IMR-90 (cell line): ENCODE measurements around the gene ETFB. TPM values are rescaled to one million over a fixed set of nuclear protein-coding genes. Genes with fewer than 3 reads are reported as not detected.
A peak's percentile ranks its signal among the peaks of the same experiment; 100 is the strongest.

Experiments used
- ATAC-seq: fragments of 200-7000 bp; cut with Tn5 transposase; 2 replicates; pipeline ENCODE4 v1.9.1; 2020; ENCODE audit warnings: low read depth, mild to moderate bottlenecking, moderate library complexity
- BruUV-seq: library from RNA; stranded (reverse); fragments of 400-500 nt; replicated peaks from 2 replicates; lab custom pipeline; 2021; lab: Mats Ljungman, UMichigan
- CTCF ChIA-PET: fragments of 300-600 bp; formaldehyde crosslinking; extraction: SDS; loops from one replicate; lab custom pipeline; 2021; ENCODE audit warnings: antibody characterized with exemption; lab: Yijun Ruan, JAX
- POLR2A ChIA-PET: fragments of 300-600 bp; sonication (Branson Sonifier 250); formaldehyde crosslinking; loops from one replicate; lab custom pipeline; 2022; ENCODE audit warnings: antibody characterized with exemption; ENCODE audit not compliant: unreplicated experiment; lab: Charles Lee
- DNase-seq: peaks from one replicate; pipeline ENCODE4 v3.0.0; 2013
- H2AFZ ChIP-seq: replicated peaks from 2 replicates; pipeline ENCODE3; 2013; ENCODE audit warnings: low read length, mild to moderate bottlenecking; ENCODE audit not compliant: poor library complexity
- H2AK5ac ChIP-seq: 2 replicates; pipeline ENCODE4 v1.6.1; 2013; ENCODE audit warnings: low read depth, low read length, inconsistent platforms
- H2AK9ac ChIP-seq: replicated peaks from 2 replicates; pipeline ENCODE3; 2013; ENCODE audit warnings: mild to moderate bottlenecking, low read depth, low read length, moderate library complexity; ENCODE audit not compliant: poor library complexity
- H2BK120ac ChIP-seq: 2 replicates; pipeline ENCODE4 v1.6.1; 2013; ENCODE audit warnings: low read depth, low read length, inconsistent platforms
- H2BK15ac ChIP-seq: 3 replicates; pipeline ENCODE4 v1.6.1; 2013; ENCODE audit warnings: low read depth, low read length, inconsistent platforms
- H2BK20ac ChIP-seq: 2 replicates; pipeline ENCODE4 v1.6.1; 2013; ENCODE audit warnings: low read depth, mild to moderate bottlenecking, inconsistent platforms, low read length, moderate library complexity
- H2BK5ac ChIP-seq: 2 replicates; pipeline ENCODE4 v1.6.1; 2013; ENCODE audit warnings: mild to moderate bottlenecking, low read depth, low read length, inconsistent platforms; ENCODE audit not compliant: poor library complexity, severe bottlenecking
- H3K14ac ChIP-seq: replicated peaks from 2 replicates; pipeline ENCODE4 v1.6.1; 2013; ENCODE audit warnings: low read depth, low read length, inconsistent platforms
- H3K18ac ChIP-seq: 2 replicates; pipeline ENCODE4 v1.6.1; 2013; ENCODE audit warnings: low read depth, low read length, control low read depth
- H3K23ac ChIP-seq: 2 replicates; pipeline ENCODE4 v1.6.1; 2013; ENCODE audit warnings: low read depth, low read length, inconsistent platforms
- H3K27ac ChIP-seq: 2 replicates; pipeline ENCODE4 v1.5.1; 2013; ENCODE audit warnings: mild to moderate bottlenecking, control low read depth, low read length; ENCODE audit not compliant: insufficient read depth
- H3K27me3 ChIP-seq: 2 replicates; pipeline ENCODE4 v1.6.1; 2013; ENCODE audit warnings: low read length; ENCODE audit not compliant: control insufficient read depth, insufficient read depth
- H3K36me3 ChIP-seq: 2 replicates; pipeline ENCODE4 v1.6.1; 2013; ENCODE audit warnings: low read length, mixed read lengths; ENCODE audit not compliant: control insufficient read depth, insufficient read depth
- H3K4ac ChIP-seq: 2 replicates; pipeline ENCODE4 v1.6.1; 2013; ENCODE audit warnings: low read depth, low read length, inconsistent platforms
- H3K4me1 ChIP-seq: 2 replicates; pipeline ENCODE4 v1.6.1; 2013; ENCODE audit warnings: low read length, mixed read lengths; ENCODE audit not compliant: control insufficient read depth, insufficient read depth
- H3K4me2 ChIP-seq: 2 replicates; pipeline ENCODE4 v1.6.1; 2013; ENCODE audit warnings: low read depth, mild to moderate bottlenecking, control low read depth, low read length, moderate library complexity
- H3K4me3 ChIP-seq: 2 replicates; pipeline ENCODE4 v1.5.1; 2013; ENCODE audit warnings: low read depth, mild to moderate bottlenecking, control low read depth, low read length, moderate library complexity; ENCODE audit not compliant: insufficient read depth
- H3K56ac ChIP-seq: 2 replicates; pipeline ENCODE4 v1.6.1; 2013; ENCODE audit warnings: low read length, inconsistent platforms; ENCODE audit not compliant: insufficient read depth; ENCODE audit errors: extremely low read depth
- H3K79me1 ChIP-seq, 2 experiments: 2 replicates each; pipeline ENCODE4 v1.6.1; 2013; ENCODE audit warnings: low read length in 2 of 2, inconsistent platforms in 1 of 2, low read depth in 1 of 2
- H3K9ac ChIP-seq: 2 replicates; pipeline ENCODE4 v1.6.1; 2013; ENCODE audit warnings: low read depth, low read length, control low read depth
- H3K9me1 ChIP-seq: 2 replicates; pipeline ENCODE4 v1.6.1; 2013; ENCODE audit warnings: low read length, inconsistent platforms; ENCODE audit not compliant: insufficient read depth
- H3K9me3 ChIP-seq: 2 replicates; pipeline ENCODE4 v1.6.1; 2013; ENCODE audit warnings: low read length; ENCODE audit not compliant: control insufficient read depth, insufficient read depth
- H4K20me1 ChIP-seq: 2 replicates; pipeline ENCODE4 v1.6.1; 2013; ENCODE audit warnings: low read length, inconsistent platforms; ENCODE audit not compliant: insufficient read depth
- H4K5ac ChIP-seq: 2 replicates; pipeline ENCODE4 v1.6.1; 2013; ENCODE audit warnings: mild to moderate bottlenecking, low read depth, low read length, control low read depth
- H4K8ac ChIP-seq, 2 experiments: 2 replicates each; pipeline ENCODE4 v1.6.1; 2013; ENCODE audit warnings: low read depth in 2 of 2, low read length in 2 of 2, control low read depth in 1 of 2, inconsistent platforms in 1 of 2
- H4K91ac ChIP-seq: 2 replicates; pipeline ENCODE4 v1.6.1; 2013; ENCODE audit warnings: low read depth, low read length, inconsistent platforms; ENCODE audit not compliant: insufficient read depth
- CEBPB ChIP-seq: IDR thresholded peaks from 2 replicates; pipeline ENCODE4 v1.6.1; 2012; ENCODE audit warnings: low read depth, low read length, improper control_type of control experiment
- CHD1 ChIP-seq: IDR thresholded peaks from 2 replicates; pipeline ENCODE4 v1.6.1; 2012; ENCODE audit warnings: low read depth, low read length, improper control_type of control experiment
- MAFK ChIP-seq: IDR thresholded peaks from 2 replicates; pipeline ENCODE4 v1.6.1; 2012; ENCODE audit warnings: low read depth, low read length, improper control_type of control experiment
- MXI1 ChIP-seq: IDR thresholded peaks from 2 replicates; pipeline ENCODE4 v1.6.1; 2012; ENCODE audit warnings: low read depth, mild to moderate bottlenecking, low read length, moderate library complexity, borderline replicate concordance
- RAD21 ChIP-seq: IDR thresholded peaks from 2 replicates; pipeline ENCODE4 v1.6.1; 2012; ENCODE audit warnings: low read length, improper control_type of control experiment
- SMC3 ChIP-seq: fragments of 150-350 bp; IDR thresholded peaks from 2 replicates; pipeline ENCODE4 v1.6.1; 2016; ENCODE audit warnings: low read depth, mild to moderate bottlenecking, antibody characterized with exemption, low read length, moderate library complexity
- USF2 ChIP-seq: fragments of 150-350 bp; IDR thresholded peaks from 2 replicates; pipeline ENCODE4 v1.6.1; 2017; ENCODE audit warnings: mild to moderate bottlenecking, antibody characterized with exemption, low read length, low read depth
- WGBS, 2 experiments: methylation state at CpG; one replicate each; pipeline versions ENCODE4 v1.1.5 to v1.1.7; 2013; ENCODE audit warnings: missing lambda C conversion rate in 2 of 2; ENCODE audit not compliant: insufficient read length in 1 of 2; ENCODE audit errors: extremely low coverage in 2 of 2; 5-methylcytosine and 5-hydroxymethylcytosine counted together
- dilution Hi-C: fragments of 300-500 bp; cut with HindIII; formaldehyde crosslinking; loops from one replicate; pipeline ENCODE4 v1.14.3; 2018; ENCODE audit warnings: low sequenced_read_pairs; ENCODE audit not compliant: unreplicated experiment
- in situ Hi-C: fragments of 300-500 bp; cut with MboI; formaldehyde crosslinking; loops from 3 replicates; pipeline ENCODE4 v1.14.3; 2019; ENCODE audit warnings: low sequenced_read_pairs, inconsistent platforms, mixed read lengths
- intact Hi-C: fragments of 100-400 bp; cut with micrococcal nuclease; formaldehyde crosslinking; loops from 2 replicates; pipeline ENCODE4 v1.10.0; 2022
- polyA plus RNA-seq, 3 experiments: library from polyadenylated mRNA; depleted of rRNA; stranded (reverse); fragments of >200 nt; gene quantifications; 2 replicates each; pipeline ENCODE4 v1.2.3, GENCODE V29; 2012; ENCODE audit warnings: low replicate concordance in 1 of 3
- total RNA-seq: library from RNA; depleted of rRNA; stranded (reverse); fragments of >200 nt; gene quantifications from 2 replicates; pipeline ENCODE4 v1.2.3, GENCODE V29; 2012

The ETFB gene
- total and polyA plus RNA-seq, 2 of the 4 experiments (the other 2 are of a cell fraction), result 141 to 166 TPM

- H4K91ac ChIP-seq, result no peak overlapping the region
- peaks cover 15 to 36% of the 10 kb centered on the region in 2 experiments for H3K79me1 ChIP-seq
- WGBS, 2 experiments, result 85% methylated on average over 7 of the region's 13 CpGs; no CpG with 5 or more reads in 1 of the 2 experiments
- no peak overlapping the region for H3K23ac ChIP-seq
- no peak overlapping the region for H2BK120ac ChIP-seq
- peak overlapping the region; percentile 48 for H2AK9ac ChIP-seq
- peaks cover 3% of the 10 kb centered on the region for H4K20me1 ChIP-seq
- TF ChIP-seq CEBPB (no peak), CHD1 (no peak), USF2 (no peak), MAFK (no peak), SMC3 (no peak), MXI1 (no peak), RAD21 (no peak)
- ChIA-PET POLR2A (interaction anchor here (0.6 kb wide), 1 partner anchor 340 kb away, joined by 3 read pairs; no protein-coding TSS in a partner anchor), CTCF (no interaction called here)
- H3K18ac ChIP-seq, result no peak overlapping the region
- H2BK15ac ChIP-seq, result no peak overlapping the region
- H3K4me2 ChIP-seq, result no peak overlapping the region
- no peak overlapping the region for H2AK5ac ChIP-seq
- H3K56ac ChIP-seq, result no peak overlapping the region
- no TSS peak for BruUV-seq
- no peak overlapping the region for H3K9ac ChIP-seq
- no peak overlapping the region for H2AFZ ChIP-seq
- peaks cover 18% of the 10 kb centered on the region for H3K4me1 ChIP-seq
- H4K8ac ChIP-seq, result no peak overlapping the region
- H3K27me3 ChIP-seq, result no peaks in the 10 kb centered on the region
- H2BK20ac ChIP-seq, result no peak overlapping the region
- H3K9me3 ChIP-seq, result no peaks in the 10 kb centered on the region
- no peak overlapping the region for H3K4ac ChIP-seq
- intact Hi-C loops, result no loop called here
- DNase-seq (no peak), ATAC-seq (no peak)
- H3K36me3 ChIP-seq, result no peaks in the 10 kb centered on the region
- dilution Hi-C loops, result no loop called here
- H3K14ac ChIP-seq, result no peak overlapping the region
- H3K4me3 ChIP-seq, result no peak overlapping the region
- peaks cover 9% of the 10 kb centered on the region for H3K9me1 ChIP-seq
- no peak overlapping the region for H2BK5ac ChIP-seq
- no peak overlapping the region for H4K5ac ChIP-seq
- no peak overlapping the region for H3K27ac ChIP-seq
- in situ Hi-C loops, result no loop called here
Observed at GRCh38 chr19:51361239-51361638, 4.9 kb downstream of the ETFB start.
